GM19043 (cell line): ENCODE data around the gene MTFMT.

ENCODE experiments used
- ATAC-seq: cut with Tn5 transposase; IDR thresholded peaks from one replicate; pipeline ENCODE4 v1.9.1; 2021; ENCODE audit warnings: low read depth; ENCODE audit not compliant: unreplicated experiment

MTFMT gene

GRCh38 chr15:64989416-64990167, 39.8 kb downstream of the MTFMT start, which contains the start of gene SPG21:
Gene SPG21, minus strand, starts transcription at chr15:64989914. Its CDS starts 6,345 bp downstream, at chr15:64983569.
- peak; percentile 95 for ATAC-seq

- ATAC-seq, result no peak
Observed at GRCh38 chr15:64987136-64987535, 42.3 kb downstream of the MTFMT start.

DNA sequence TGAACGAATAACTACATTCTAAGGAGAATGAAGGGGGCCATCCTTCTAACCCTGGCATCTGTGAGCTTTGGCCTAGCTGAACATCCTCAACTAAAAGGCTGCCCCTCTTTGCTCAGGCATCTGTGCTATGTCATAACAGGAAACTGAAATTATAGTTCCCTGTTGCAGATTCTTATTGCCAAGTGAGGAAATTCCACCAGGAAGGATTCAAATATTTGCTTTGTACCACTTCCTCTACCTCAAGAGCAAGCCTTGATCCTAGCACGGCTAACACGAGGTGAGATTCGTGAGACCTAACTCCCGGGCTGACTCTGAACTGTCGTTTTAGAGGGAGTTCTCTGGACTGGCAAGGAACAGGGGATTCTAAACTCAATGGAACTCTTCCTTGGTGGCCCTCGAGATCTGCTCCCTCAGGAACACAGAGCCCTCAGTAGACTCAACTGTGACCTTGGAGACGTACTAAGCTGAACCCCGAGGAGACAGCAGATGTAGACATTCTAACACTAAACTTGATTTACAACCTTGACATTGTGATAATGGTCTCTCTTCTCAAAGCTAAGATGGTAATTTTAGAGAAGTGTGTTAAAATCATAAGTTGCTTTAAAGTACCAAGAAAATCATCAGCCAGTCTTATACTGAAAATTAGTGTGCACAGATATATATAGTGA, 43.9 kb downstream of the MTFMT start:
- ATAC-seq, result no peak

- ATAC-seq, result no peak
Observed at GRCh38 chr15:64982472-64982871, 47.0 kb downstream of the MTFMT start.

DNA sequence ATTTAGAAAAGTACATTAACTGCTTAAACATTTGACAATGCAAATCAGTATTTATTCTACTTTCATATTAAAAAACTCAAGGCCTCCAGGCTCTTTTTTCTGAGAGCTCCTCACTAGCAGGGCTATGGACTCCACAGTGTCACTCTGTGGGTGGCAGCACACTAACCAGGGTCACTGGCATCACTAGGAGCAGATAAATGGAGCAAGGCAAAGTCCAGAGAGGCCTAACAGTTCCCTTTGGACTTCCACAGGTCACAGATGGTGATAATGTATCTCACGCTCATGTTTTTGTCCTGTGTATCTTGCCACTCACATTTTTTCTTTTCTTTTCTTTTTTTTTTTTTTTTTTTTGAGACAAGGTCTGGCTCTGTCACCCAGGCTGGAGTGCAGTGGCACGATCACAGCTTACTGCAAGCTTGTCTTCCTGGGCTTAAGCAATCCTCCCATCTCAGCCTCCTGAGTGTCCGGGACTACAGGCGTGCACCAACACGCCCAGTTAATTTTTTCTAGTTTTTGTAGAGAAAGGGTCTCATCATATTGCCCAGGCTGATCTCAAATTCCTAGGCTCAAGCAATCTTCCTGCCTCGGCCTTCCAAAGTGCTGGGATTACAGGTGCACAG, 47.5 kb downstream of the MTFMT start:
- no peak for ATAC-seq

DNA sequence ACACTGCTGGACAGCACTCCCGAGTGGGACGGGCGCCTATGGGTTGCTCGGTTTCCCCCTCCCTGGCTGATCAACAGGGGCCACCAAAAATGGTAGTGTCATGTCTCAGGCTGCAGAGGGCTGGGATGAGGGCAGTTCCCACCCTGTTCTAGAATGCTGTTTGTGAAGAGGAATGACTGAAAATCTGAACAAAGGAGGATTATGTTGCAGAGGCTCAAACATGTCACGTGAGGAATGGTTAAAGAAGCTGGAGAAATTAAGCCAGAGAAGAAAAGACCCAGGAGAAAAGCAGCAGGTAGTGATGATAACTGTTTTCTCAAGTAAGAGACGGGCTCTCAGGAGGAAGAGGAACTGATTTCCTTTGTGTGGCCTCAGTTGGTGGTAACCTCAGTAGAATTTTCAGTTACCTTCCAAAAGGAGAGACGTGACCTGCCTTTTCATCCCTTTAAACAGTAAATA, 50.2 kb downstream of the MTFMT start:
- ATAC-seq, result no peak

DNA sequence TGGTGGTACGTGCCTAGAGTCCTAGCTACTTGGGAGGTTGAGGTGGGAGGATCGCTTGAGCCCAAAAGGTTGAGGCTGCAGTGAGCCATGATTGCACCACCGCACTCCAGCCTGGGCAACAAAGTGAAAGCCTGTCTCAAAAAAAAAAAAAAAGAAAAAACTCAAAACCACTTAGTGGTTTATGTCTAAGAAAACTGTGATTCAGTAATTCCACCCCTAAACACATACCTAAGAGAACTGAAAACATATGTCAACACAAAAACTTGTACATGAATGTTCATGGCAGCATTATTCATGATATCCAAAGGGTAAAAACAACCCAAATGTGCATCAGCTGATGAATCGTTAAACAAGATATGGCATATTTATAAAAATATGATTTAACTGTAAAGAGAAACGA, 54.0 kb downstream of the MTFMT start:
- no peak for ATAC-seq

GRCh38 chr15:64970698-64971097, 58.7 kb downstream of the MTFMT start:
- no peak for ATAC-seq

GRCh38 chr15:64969401-64969800, 60.0 kb downstream of the MTFMT start:
- ATAC-seq, result no peak

GRCh38 chr15:64961013-64961412, 68.4 kb downstream of the MTFMT start:
- ATAC-seq, result no peak

DNA sequence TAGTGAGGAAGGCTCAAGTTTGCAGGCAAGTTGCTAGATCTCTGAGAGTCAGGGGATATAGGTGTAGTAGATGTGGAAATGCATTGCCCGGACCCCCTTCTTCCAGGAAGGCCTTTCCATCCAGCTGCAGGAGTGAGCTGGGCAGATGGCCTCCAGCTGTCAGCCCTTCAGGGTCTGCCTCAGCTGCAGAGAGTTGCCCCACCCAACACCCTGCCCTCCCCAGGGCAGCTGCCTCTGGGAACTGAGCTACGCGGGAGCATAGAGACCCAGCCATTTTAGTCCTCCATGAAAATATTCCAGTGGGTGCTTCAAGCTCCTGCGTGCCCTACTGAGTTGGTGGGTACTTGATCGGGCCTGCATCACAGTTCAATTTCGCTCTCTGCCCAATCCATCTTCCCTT, 69.3 kb downstream of the MTFMT start:
- ATAC-seq, result no peak

DNA sequence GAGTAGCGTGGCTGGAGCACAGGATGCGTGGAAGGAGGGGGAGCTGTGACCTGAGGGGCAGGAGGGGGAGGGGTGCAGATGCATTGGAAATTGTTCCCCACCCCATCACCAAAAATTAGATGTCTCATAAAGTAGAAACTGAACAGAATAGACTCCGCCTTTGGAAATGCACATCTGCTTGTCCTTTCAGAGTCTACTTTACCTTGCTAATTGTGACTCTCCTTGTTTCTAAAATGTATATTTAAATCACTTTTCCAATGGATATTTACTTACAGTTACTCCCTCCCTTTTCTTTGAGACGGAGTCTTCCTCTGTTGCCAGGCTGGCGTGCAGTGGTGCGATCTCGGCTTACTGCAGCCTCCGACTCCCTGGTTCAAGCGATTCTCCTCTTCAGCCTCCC, 70.3 kb downstream of the MTFMT start:
- no peak for ATAC-seq

GRCh38 chr15:64954395-64954794, 75.0 kb downstream of the MTFMT start:
- ATAC-seq, result no peak

- ATAC-seq, result no peak
Observed at GRCh38 chr15:64951777-64952418, 77.5 kb downstream of the MTFMT start.
